ENCODE results near the gene DEFB124. TPM values are rescaled to one million over a fixed set of nuclear protein-coding genes. Genes with fewer than 3 reads are reported as not detected.

DEFB124 gene
- total RNA-seq, 4 donors from 2014 or later: 3.2 TPM; not detected in 3

- Histone ChIP-seq H3K27me3 (no peaks in the 10 kb centered on the region), H3K9me3 (no peaks in the 10 kb centered on the region), H3K4me3 (no peak overlapping the region), H3K36me3 (no peaks in the 10 kb centered on the region), H3K4me1 (no peaks in the 10 kb centered on the region), H3K27ac (peak overlapping the region; percentile 24 to 48)
- peak in 1 of 2 donors; percentile 24 for DNase-seq
- TF ChIP-seq, protein P1, sequence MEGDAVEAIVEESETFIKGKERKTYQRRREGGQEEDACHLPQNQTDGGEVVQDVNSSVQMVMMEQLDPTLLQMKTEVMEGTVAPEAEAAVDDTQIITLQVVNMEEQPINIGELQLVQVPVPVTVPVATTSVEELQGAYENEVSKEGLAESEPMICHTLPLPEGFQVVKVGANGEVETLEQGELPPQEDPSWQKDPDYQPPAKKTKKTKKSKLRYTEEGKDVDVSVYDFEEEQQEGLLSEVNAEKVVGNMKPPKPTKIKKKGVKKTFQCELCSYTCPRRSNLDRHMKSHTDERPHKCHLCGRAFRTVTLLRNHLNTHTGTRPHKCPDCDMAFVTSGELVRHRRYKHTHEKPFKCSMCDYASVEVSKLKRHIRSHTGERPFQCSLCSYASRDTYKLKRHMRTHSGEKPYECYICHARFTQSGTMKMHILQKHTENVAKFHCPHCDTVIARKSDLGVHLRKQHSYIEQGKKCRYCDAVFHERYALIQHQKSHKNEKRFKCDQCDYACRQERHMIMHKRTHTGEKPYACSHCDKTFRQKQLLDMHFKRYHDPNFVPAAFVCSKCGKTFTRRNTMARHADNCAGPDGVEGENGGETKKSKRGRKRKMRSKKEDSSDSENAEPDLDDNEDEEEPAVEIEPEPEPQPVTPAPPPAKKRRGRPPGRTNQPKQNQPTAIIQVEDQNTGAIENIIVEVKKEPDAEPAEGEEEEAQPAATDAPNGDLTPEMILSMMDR (IDR thresholded peaks at IDR 0.05): no peak
- TF ChIP-seq POLR2A (IDR thresholded peaks at IDR 0.05): no peak
- intact Hi-C loops (cut with DNase I; ENCODE audit: low total_unique reads): no loop called here
These were observed 13.2 kb upstream of the DEFB124 start for GRCh38 chr20:31488115-31488514.

- Histone ChIP-seq H3K4me1 (no peaks in the 10 kb centered on the region), H3K27me3 (no peaks in the 10 kb centered on the region), H3K9me3 (no peaks in the 10 kb centered on the region), H3K27ac (peak overlapping the region; percentile 79 to 94), H3K36me3 (no peaks in the 10 kb centered on the region), H3K4me3 (peak overlapping the region; percentile 23 to 25)
- peak; percentile 14 to 15 for TF ChIP-seq POLR2A (IDR thresholded peaks at IDR 0.05)
- TF ChIP-seq, protein P1 (IDR thresholded peaks at IDR 0.05): no peak
- intact Hi-C loops (cut with DNase I; ENCODE audit: low total_unique reads): no loop called here
- peak; percentile 73 to 86 for DNase-seq
These were observed 10.8 kb upstream of the DEFB124 start for GRCh38 chr20:31485450-31486339.

GRCh38 chr20:31484001-31484400, 9.1 kb upstream of the DEFB124 start:
- Histone ChIP-seq H3K27me3 (no peaks in the 10 kb centered on the region), H3K36me3 (no peaks in the 10 kb centered on the region), H3K4me1 (no peaks in the 10 kb centered on the region), H3K27ac (peak overlapping the region; percentile 79 to 94), H3K4me3 (no peak overlapping the region), H3K9me3 (no peaks in the 10 kb centered on the region)
- TF ChIP-seq, protein P1 (IDR thresholded peaks at IDR 0.05): no peak
- TF ChIP-seq POLR2A (IDR thresholded peaks at IDR 0.05): no peak
- peak; percentile 31 to 65 for DNase-seq
- intact Hi-C loops (cut with DNase I; ENCODE audit: low total_unique reads): no loop called here

DNA sequence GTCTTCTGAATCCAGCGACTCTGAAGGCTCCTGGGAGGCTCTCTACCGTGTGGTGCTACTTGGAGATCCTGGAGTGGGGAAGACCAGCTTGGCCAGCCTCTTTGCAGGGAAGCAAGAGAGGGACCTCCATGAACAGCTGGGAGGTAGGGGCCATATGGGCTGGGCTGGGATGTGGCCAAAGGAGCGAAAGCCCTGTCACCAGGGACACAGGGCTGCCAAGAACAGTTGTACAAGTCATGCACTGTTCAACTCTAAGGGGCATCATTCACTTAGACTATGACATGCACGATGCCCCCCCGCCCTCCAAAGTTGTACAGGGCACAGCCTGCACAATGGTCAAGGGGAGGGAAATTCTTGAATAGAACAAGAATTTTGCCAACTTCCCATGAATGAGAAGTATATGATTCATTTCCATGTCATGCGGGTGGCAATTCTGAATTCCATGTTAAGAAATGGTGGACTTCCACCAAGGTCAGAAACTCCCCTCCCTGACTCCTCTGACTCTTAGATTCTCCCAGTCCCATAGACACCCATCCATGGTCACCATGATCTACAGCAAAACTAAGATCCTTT, 1.8 kb upstream of the DEFB124 start:
- TF ChIP-seq, protein P1 (IDR thresholded peaks at IDR 0.05): no peak
- TF ChIP-seq POLR2A (IDR thresholded peaks at IDR 0.05): no peak
- DNase-seq: no peak
- intact Hi-C loops (cut with DNase I; ENCODE audit: low total_unique reads): no loop called here
- peak overlapping the region; percentile 72 to 77 for H3K27ac ChIP-seq
- no peak overlapping the region for H3K4me3 ChIP-seq
- H3K27me3 ChIP-seq: no peaks in the 10 kb centered on the region
- H3K36me3 ChIP-seq: no peaks in the 10 kb centered on the region
- no peaks in the 10 kb centered on the region for H3K9me3 ChIP-seq
- H3K4me1 ChIP-seq: peaks cover 0 to 6% of the 10 kb centered on the region in 2 donors

GRCh38 chr20:31476294-31476585, 1.3 kb upstream of the DEFB124 start:
- no peak for DNase-seq
- TF ChIP-seq, protein P1 (IDR thresholded peaks at IDR 0.05): no peak
- no peak for TF ChIP-seq POLR2A (IDR thresholded peaks at IDR 0.05)
- H3K27me3 ChIP-seq: no peaks in the 10 kb centered on the region
- intact Hi-C loops (cut with DNase I; ENCODE audit: low total_unique reads): no loop called here
- no peaks in the 10 kb centered on the region for H3K9me3 ChIP-seq
- no peak overlapping the region for H3K4me3 ChIP-seq
- peaks cover 0 to 6% of the 10 kb centered on the region in 2 donors for H3K4me1 ChIP-seq
- peak overlapping the region; percentile 72 to 77 for H3K27ac ChIP-seq
- H3K36me3 ChIP-seq: no peaks in the 10 kb centered on the region
